HL-60 (cell line): Measurements from ENCODE around the gene USP3.
A peak's percentile ranks its signal among the peaks of the same experiment; 100 is the strongest.

Experiments
- DNase-seq, 2 experiments: peaks; one replicate each; pipeline ENCODE4 v3.0.0-alpha.2; 2010 to 2020; ENCODE audit warnings: low read depth in 1 of 2, low spot score in 1 of 2
- H3K27ac ChIP-seq: fragments of 250-450 bp; sonication (Bioruptor Pico); replicated peaks from 2 replicates; pipeline ENCODE4 v1.5.1; 2020; ENCODE audit warnings: mild to moderate bottlenecking, moderate library complexity
- H3K27me3 ChIP-seq: fragments of 250-450 bp; sonication (Bioruptor Pico); 2 replicates; pipeline ENCODE4 v1.5.1; 2021; ENCODE audit warnings: mild to moderate bottlenecking, moderate library complexity; ENCODE audit not compliant: insufficient read depth, poor library complexity, severe bottlenecking
- H3K4me3 ChIP-seq: replicated peaks from 2 replicates; pipeline ENCODE4 v1.5.1; 2011; ENCODE audit warnings: mild to moderate bottlenecking, control low read depth, low read length; ENCODE audit not compliant: insufficient read depth
- GABPA ChIP-seq: IDR thresholded peaks from 2 replicates; pipeline ENCODE4 v1.6.1; 2012; ENCODE audit warnings: low read depth
- POLR2AphosphoS5 ChIP-seq: IDR thresholded peaks from 2 replicates; pipeline ENCODE4 v1.6.1; 2012; ENCODE audit warnings: low read depth
- REST ChIP-seq: IDR thresholded peaks from 2 replicates; pipeline ENCODE4 v1.6.1; 2012; ENCODE audit warnings: low read depth; ENCODE audit not compliant: insufficient replicate concordance
- SPI1 ChIP-seq: IDR thresholded peaks from 2 replicates; pipeline ENCODE4 v1.6.1; 2012; ENCODE audit warnings: low read depth, mild to moderate bottlenecking, borderline replicate concordance
- TF ChIP-seq, protein P1 (sequence below): IDR thresholded peaks from one replicate; pipeline ENCODE4 v1.5.1; 2011; ENCODE audit warnings: low read length, control low read depth, inconsistent platforms; ENCODE audit not compliant: insufficient read depth

USP3 gene

GRCh38 chr15:63605816-63606215, 101.4 kb downstream of the USP3 start:
- peak; percentile 28 to 80 for DNase-seq
- Histone ChIP-seq H3K4me3 (no peak overlapping the region), H3K27me3 (no peaks in the 10 kb centered on the region), H3K27ac (peak overlapping the region; percentile 43)
- TF ChIP-seq GABPA: no peak
- TF ChIP-seq POLR2AphosphoS5: peak; percentile 44; the same call in 1 of the 2 replicates
- TF ChIP-seq REST: no peak
- peak; percentile 82; the same call in 1 of the 2 replicates for TF ChIP-seq SPI1
- TF ChIP-seq, protein P1, sequence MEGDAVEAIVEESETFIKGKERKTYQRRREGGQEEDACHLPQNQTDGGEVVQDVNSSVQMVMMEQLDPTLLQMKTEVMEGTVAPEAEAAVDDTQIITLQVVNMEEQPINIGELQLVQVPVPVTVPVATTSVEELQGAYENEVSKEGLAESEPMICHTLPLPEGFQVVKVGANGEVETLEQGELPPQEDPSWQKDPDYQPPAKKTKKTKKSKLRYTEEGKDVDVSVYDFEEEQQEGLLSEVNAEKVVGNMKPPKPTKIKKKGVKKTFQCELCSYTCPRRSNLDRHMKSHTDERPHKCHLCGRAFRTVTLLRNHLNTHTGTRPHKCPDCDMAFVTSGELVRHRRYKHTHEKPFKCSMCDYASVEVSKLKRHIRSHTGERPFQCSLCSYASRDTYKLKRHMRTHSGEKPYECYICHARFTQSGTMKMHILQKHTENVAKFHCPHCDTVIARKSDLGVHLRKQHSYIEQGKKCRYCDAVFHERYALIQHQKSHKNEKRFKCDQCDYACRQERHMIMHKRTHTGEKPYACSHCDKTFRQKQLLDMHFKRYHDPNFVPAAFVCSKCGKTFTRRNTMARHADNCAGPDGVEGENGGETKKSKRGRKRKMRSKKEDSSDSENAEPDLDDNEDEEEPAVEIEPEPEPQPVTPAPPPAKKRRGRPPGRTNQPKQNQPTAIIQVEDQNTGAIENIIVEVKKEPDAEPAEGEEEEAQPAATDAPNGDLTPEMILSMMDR: no peak

DNA sequence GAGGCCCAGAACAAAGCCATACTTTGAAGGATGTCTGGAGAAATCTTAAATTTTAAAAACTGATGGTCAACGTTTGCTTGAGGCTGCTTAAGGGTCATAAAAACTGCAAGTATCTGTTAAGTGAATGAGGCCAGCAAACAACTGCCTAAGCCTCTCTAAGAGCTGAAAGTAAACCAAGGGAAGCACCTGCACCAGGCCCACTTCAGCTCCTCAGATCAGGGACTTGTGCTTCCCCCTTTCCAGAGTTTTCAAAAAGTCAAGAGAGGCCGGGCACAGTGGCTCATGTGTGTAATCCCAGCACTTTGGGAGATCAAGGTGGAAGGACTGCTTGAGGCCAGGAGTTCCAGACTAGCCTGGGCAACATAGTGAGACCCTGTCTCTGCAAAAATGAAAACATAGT, 101.9 kb downstream of the USP3 start:
- no peak for TF ChIP-seq REST
- TF ChIP-seq, protein P1: no peak
- TF ChIP-seq POLR2AphosphoS5: no peak
- no peak for TF ChIP-seq GABPA
- DNase-seq: no peak
- H3K27me3 ChIP-seq: no peaks in the 10 kb centered on the region
- peak overlapping the region; percentile 43 for H3K27ac ChIP-seq
- H3K4me3 ChIP-seq: no peak overlapping the region

DNA sequence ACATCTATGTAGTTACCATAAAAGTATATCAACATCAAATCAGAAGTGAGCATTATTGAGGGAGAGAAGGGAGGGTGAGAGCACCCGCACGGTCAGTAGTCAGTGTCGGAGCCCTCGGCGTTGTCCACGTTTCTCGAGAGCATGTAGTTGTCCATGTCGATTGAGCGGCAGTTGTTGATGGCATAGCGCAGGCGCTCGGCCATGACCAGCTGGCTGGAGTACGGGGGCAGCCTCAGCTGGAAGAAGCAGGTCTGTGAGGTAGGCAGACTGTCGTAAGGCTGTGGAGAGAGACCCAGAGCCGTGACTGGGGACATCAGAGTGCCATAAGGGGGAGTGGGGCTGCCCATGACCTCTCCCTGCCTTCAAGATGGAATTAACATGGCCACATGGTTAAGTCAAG, 104.6 kb downstream of the USP3 start:
- no peak for TF ChIP-seq GABPA

GRCh38 chr15:63609448-63609847, 105.1 kb downstream of the USP3 start:
- H3K27me3 ChIP-seq: no peaks in the 10 kb centered on the region
- no peak overlapping the region for H3K4me3 ChIP-seq
- H3K27ac ChIP-seq: no peak overlapping the region
- no peak for DNase-seq
- TF ChIP-seq GABPA: no peak
- TF ChIP-seq POLR2AphosphoS5: no peak
- TF ChIP-seq SPI1: no peak
- TF ChIP-seq REST: no peak
- TF ChIP-seq, protein P1: no peak

More for the DNA sequence above, 104.6 kb downstream of the USP3 start:
- Histone ChIP-seq H3K4me3 (no peak overlapping the region), H3K27me3 (no peaks in the 10 kb centered on the region), H3K27ac (no peak overlapping the region)
- DNase-seq: no peak
